HG03439 (cell line): Measurements from ENCODE around the gene NTMT1.

Source experiments
- ATAC-seq: cut with Tn5 transposase; IDR thresholded peaks from one replicate; pipeline ENCODE4 v1.9.1; 2021; ENCODE audit warnings: mild to moderate bottlenecking, moderate library complexity; ENCODE audit not compliant: unreplicated experiment

NTMT1 gene

DNA sequence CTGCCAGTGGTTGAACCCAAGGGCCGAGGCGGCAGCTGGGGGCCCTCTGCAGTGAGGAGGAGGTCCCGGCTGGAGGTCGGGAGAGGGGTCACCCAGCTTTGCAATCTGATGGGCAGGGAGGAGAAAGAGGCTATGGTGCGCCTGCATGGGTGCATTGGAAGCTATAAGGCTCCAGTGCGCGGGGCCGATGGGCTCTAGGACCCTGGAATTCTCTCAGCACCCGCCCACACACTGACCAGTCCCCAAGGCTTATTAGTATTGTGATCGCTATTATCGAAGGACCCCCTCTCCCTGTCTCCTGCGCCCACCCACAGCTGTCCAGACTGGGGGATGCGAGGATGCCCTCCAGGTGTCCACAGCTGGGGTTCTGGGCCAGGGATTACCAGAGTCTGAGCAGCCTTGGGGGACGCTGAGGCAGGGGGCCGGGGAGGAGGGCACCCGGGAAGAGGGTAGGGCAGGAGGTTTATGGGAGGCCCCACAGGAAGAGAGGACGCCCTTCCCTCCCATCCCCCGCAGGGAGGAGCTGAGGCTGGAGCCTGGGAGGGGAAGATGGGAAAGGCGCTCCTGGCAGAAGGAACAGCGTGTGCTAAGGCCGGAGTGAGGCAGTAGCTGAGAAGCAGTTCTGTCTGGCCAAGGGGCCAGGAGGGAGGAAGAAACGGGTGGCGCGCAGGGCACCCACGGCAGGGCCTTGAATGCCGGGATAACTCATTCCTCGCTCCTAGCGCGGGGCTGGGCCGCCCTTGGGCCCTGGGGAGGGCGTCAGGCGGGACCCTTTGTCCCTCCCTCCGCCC is 29.2 kb upstream of the NTMT1 start:
- no peak for ATAC-seq

GRCh38 chr9:129597355-129598088 is 28.4 kb upstream of the NTMT1 start:
- no peak for ATAC-seq

- ATAC-seq = no peak
These were observed 27.8 kb upstream of the NTMT1 start for GRCh38 chr9:129598089-129598596.

DNA sequence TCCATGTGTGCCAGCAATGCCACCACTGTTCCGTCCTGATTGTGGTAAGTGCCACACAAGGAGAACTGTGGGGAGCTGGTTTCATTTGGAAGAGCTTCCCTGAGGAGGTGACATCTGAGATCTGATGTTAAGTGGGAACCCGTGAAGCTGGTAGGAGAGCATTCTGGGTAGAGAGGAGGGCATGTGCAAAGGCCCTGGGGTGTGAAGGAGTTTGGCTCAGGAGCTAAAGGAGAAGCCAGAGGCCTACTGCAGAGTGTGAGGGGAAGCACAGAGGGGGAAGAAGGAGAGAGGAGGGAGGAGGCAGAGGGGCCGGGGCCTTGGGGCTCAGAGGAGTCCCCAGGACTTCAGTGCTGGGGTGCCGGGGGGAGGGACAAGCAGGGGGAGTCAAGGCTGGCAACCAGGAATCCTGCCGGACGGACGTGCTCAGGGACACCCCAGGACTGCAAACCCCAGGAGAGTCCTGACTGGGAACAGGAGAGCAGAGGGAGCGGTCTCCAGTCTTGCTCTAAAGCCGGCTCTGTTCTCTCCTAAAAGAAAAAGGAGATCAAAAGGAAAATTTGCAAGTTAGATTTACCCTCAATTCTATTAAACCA is 24.8 kb upstream of the NTMT1 start:
- no peak for ATAC-seq

DNA sequence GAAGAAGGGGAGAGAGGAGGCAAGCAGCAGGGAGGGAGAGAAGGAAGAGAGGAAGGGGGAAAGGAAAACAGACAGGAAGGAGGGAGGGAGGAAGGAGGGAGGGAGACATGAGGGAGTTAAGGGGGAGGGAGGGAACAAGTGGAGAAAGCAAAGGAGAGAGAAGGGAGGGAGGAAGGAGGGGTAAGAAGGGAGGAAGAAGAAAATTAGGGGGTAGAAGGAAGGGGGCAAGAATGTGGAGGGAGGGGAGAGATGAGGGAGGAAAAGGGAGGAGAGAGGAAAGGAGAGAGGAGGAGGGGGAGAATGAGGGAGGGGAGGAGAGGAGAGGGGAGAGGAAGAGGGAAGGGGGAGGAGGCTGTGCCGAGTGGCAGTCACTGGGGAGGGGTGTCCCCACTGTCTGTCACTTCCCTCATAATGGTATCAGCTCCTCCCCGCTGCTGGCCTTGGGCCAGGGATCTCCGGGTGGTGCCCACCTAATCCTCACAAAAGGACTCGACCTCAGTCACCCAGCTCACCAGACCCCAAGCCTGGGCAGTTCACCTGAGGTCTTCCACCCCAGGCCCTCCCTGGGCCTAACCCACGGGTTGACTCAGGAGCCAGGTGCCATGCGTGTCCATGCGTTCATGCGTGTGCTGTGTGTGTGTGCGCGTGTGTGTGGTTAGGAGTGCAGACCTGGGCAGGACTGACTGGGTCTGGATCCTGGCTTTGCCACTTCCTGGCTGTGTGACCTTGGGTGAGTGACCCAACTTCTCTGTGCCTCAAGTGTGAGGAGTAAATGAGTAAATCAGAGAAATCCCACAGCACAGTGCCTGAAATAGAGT is 23.2 kb upstream of the NTMT1 start:
- no peak for ATAC-seq

DNA sequence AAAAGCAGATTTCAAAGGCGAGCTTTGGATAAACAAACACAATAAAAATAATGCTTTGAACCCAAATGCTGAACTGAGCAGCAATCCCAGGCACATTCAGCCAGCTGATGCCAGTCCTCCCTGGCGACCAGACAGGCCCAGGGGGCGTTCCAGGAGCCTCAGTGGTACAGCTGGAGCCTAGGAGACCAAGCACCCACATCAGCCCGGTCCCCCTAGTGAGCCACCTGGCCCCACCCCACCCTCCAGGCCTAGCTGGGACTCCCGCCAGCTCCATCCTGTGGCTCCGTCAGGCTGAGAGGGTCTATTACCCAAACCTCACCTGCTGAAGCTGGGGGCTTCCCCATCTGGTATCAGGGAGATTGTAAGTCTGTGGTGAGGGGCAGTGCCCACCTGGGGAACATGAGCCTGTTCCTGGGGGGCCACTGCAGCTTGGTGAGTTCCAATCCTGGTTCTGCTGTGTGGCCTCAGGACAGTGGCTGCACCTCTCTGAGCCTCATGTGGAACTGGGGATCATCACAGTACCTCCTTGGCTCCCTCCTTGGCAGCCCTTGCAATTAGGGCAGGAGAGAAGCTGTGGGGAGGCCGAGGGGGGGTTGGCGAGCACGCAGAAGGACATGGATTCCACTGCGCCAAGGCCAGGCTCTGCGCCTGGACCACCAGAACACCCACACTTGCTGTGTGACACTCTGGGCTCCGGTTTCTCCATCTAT is 21.8 kb upstream of the NTMT1 start:
- no peak for ATAC-seq

DNA sequence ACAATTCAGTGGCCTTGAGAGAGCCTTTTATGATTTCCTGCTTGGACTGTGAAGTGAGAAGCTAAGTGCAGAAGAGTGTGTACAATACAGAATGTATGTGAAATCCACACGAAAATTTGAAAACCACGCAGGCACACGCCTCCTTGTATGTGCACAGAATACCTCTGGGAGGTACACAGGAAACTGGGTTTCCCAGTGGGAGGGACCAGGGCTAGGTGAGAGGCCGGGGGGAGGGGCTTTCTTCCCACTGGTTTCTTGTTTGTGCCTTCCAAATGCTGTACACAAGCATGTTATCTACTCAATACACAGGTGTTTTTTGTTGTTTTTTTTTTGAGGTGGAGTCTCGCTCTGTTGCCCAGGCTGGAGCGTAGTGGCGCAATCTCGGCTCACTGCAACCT is 21.2 kb upstream of the NTMT1 start:
- ATAC-seq = no peak

DNA sequence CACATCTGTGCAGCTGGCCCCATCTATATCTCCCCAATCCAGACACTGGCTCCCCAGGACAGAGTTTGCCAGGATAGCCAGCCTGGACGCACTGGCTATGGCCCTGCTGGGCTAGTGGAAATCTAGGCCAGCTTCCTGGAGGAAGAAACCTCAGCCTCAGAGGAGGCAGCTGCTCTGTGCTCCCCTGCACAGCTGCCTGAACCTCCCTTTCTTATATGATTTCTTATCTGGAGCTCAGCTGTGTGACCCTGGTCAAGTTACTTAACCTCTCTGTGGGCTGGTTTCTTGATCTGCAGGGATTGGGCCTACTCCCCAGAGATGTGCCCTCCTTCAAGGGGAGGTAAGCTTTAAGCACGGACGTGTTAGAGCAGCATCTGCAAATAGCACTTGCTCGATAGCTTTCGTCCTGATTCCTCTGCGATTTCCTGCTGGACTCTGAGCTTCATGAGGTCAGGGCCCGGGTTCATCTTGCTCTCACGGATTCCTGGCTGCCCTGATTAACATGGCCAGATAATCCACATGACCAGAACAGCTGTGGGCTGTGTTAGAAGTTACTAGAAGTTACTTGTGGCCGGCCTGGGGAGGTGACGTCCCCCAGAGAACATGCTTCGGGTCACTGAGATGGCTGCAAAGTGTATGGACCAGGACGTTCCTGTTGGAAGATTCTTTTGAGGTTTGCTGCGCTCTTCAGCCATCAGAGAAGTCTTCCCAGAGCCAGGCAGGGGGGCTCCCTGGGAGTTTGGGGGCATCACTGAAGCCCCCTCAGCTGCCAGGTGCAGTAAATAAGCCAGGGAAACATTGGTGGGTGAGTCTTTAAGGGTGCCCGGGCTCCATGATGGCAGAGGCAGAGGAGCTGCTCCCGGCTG is 19.6 kb upstream of the NTMT1 start:
- no peak for ATAC-seq

DNA sequence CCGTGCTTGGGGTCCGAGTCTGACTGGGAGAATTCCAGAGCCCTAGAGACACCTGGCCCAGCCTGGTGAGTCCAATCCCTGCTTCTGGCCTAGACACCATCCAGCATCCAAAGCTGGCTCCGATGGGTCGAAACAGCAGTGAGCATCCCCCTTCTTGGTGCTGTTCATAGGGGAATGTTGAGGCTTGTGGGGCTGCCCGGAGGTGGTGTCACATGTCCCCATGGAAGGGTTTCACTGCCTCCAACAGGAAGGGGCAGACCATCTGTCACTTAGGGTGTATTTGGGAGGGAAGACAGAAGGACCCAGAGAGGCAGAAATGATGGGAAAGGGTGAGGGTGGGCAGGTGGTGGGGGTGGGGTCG is 19.0 kb upstream of the NTMT1 start:
- ATAC-seq = no peak

- no peak for ATAC-seq
These were observed 17.1 kb upstream of the NTMT1 start for GRCh38 chr9:129608561-129609481.

GRCh38 chr9:129609486-129610212 is 16.3 kb upstream of the NTMT1 start:
- no peak for ATAC-seq

- no peak for ATAC-seq
These were observed 15.8 kb upstream of the NTMT1 start for GRCh38 chr9:129610213-129610472.

DNA sequence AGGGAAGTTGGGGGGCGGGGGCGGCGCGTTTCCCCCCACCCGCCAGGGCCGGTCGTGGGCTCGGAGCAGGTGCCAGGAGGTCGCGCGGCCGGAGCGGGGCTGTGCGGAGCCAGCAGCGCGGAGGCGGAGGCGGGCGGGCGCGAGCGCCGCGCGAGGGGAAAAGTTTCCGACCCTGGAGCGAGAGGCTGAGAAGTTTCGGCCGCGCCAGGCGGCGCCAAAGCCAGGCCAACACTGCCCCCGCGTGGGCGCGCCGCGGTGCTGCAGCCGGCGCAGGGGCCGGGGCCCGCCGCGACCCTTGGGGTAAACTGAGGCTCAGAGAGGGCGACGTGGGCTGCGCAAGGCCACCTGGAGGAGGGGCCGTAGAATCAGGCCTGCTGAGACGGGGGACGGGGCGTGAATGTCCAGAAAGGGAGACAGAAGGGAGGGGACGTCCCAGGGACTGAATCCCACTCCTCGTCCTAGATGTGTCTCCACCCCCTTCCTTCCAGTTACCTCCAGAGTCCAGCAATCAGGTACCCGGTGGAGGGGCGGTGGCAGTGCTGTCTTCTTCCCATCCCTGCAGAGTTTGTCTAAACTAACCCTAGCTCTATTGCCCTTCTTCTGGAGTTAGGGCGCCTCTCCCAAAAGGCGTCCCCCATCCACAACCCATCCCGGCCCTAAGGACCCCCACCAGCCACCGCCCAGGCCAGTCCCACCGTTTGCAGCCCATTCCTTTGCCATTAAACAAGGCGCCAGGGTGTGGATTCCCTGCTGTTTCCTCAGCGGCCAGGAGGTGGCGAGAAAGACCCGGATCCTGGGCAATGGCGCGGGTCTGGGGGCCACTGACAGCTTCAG is 15.3 kb upstream of the NTMT1 start:
- ATAC-seq = peak; percentile 44

- ATAC-seq = no peak
These were observed 14.6 kb upstream of the NTMT1 start for GRCh38 chr9:129611307-129611800.

DNA sequence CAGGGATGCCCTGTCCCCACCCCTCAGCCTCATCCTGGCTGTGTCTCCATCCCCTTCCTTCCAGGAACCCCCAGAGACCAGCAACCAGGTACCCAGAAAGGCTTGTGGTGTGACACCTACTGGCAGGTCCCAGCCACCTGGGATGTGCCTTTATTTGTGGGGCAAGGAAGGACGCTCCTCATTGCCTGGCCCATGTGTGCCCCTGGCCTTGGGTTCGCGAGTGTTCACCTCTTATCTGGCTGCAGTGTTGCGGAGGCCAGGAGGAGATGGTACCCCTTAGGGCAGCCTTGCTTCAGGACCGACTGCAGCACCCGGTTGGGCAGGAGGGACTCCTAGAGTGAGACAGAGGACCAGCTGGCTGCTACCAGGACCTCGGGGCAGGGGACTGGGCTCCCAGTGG is 13.8 kb upstream of the NTMT1 start:
- ATAC-seq = no peak

DNA sequence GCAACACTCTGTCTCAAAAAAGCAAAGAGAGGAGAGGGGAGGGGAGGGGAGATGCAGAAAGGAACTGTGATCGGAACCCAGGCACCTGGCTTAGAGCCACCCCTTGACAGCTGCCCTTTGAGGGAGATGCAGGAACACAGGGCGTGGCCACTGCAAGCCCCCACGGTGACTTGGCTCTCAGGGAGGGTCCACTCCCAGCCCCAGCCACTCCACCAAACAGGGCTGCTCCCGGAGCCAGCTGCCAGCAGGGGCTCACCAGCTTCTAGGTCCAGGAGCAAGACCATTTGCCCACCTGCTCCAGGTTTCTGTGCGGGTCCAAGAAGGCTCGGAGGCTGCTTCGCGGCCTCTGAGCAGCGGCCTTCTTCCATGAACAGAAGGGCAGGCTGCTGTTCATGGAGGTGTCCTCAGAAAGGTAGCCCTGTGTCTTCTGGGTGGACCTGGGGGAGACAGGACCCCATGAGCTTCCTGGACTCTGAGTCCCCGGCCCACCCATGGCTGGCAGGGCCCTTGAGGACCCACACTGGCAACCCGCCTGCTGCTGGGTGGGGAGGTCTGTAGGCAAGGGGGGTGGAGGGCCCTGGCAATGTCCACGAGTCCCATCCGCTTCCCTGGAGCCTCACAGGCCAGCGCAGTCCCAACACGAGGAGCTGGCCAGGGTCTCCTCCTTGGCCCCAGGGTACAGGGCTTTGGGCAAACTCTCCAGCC is 13.0 kb upstream of the NTMT1 start:
- ATAC-seq = no peak
